GM18867 (cell line): ENCODE data around the gene MDN1.
"Not testable (repeated sequence)": the region's sequence is repeated elsewhere in the genome, so short reads cannot be mapped to it uniquely, and the experiment has no call there.

Experiments used
- ATAC-seq: cut with Tn5 transposase; IDR thresholded peaks from one replicate; pipeline ENCODE4 v1.9.1; 2021; ENCODE audit warnings: mild to moderate bottlenecking, moderate library complexity; ENCODE audit not compliant: unreplicated experiment

Gene MDN1

GRCh38 chr6:89817481-89817880 lies 2.1 kb downstream of the MDN1 start:
- no peak for ATAC-seq

- not testable (repeated sequence) for ATAC-seq
These were observed 6.2 kb downstream of the MDN1 start for GRCh38 chr6:89813422-89813821.

- no peak for ATAC-seq
These were observed 12.0 kb downstream of the MDN1 start for GRCh38 chr6:89807581-89807980.

GRCh38 chr6:89805814-89806371 lies 13.7 kb downstream of the MDN1 start:
- no peak for ATAC-seq

- no peak for ATAC-seq
These were observed 16.3 kb downstream of the MDN1 start for GRCh38 chr6:89803271-89803670.

- no peak for ATAC-seq
These were observed 19.8 kb downstream of the MDN1 start for GRCh38 chr6:89799756-89800155.

GRCh38 chr6:89799096-89799495 lies 20.5 kb downstream of the MDN1 start:
- ATAC-seq: no peak

GRCh38 chr6:89797317-89797716 lies 22.3 kb downstream of the MDN1 start:
- ATAC-seq: no peak

GRCh38 chr6:89794324-89794723 lies 25.3 kb downstream of the MDN1 start:
- no peak for ATAC-seq

- ATAC-seq: no peak
These were observed 26.0 kb downstream of the MDN1 start for GRCh38 chr6:89793586-89793985.

- peak; percentile 89 for ATAC-seq
These were observed 26.7 kb downstream of the MDN1 start for GRCh38 chr6:89792881-89793280.

- ATAC-seq: no peak
These were observed 29.2 kb downstream of the MDN1 start for GRCh38 chr6:89790403-89790802.

- no peak for ATAC-seq
These were observed 29.6 kb downstream of the MDN1 start for GRCh38 chr6:89789980-89790379.

GRCh38 chr6:89787660-89788328 lies 31.8 kb downstream of the MDN1 start:
- ATAC-seq: no peak

GRCh38 chr6:89786970-89787369 lies 32.6 kb downstream of the MDN1 start:
- ATAC-seq: no peak

GRCh38 chr6:89784838-89785237 lies 34.8 kb downstream of the MDN1 start:
- no peak for ATAC-seq

- not testable (repeated sequence) for ATAC-seq
These were observed 36.3 kb downstream of the MDN1 start for GRCh38 chr6:89783293-89783692.

- no peak for ATAC-seq
These were observed 37.4 kb downstream of the MDN1 start for GRCh38 chr6:89782222-89782621.

- ATAC-seq: no peak
These were observed 38.2 kb downstream of the MDN1 start for GRCh38 chr6:89781070-89782034.

GRCh38 chr6:89777455-89777854 lies 42.1 kb downstream of the MDN1 start:
- ATAC-seq: no peak

GRCh38 chr6:89776583-89777233 lies 42.9 kb downstream of the MDN1 start:
- no peak for ATAC-seq
